Cardiac septum (tissue), 1 donor: ENCODE measurements around the gene FMR1NB. TPM values are rescaled to one million over a fixed set of nuclear protein-coding genes. Genes with fewer than 3 reads are reported as not detected.

Experiments used
- DNase-seq: peaks from one replicate; pipeline ENCODE4 v3.0.0-alpha.2; 2020; ENCODE audit warnings: low spot score
- intact Hi-C: fragments of 100-400 bp; cut with DNase I; formaldehyde crosslinking; loops from one replicate; pipeline ENCODE4 v1.14.0; 2022
- long read RNA-seq: library from polyadenylated mRNA; unstranded; transcript quantifications from one replicate; pipeline ENCODE4 v2.0.0, GENCODE V29; 2021
- total RNA-seq: library from RNA; stranded (reverse); fragmentation: NEBNext Ultra II Directional; extraction: Animal tissue kit (Norgen Biotek cat#: 25700); gene quantifications from one replicate; pipeline ENCODE4 v1.2.1, GENCODE V29; 2021
- donor health status: DM: no; HTN: no; CAD: no.

FMR1NB gene
- not detected for total RNA-seq
- long read RNA-seq, result 0 reads

DNA sequence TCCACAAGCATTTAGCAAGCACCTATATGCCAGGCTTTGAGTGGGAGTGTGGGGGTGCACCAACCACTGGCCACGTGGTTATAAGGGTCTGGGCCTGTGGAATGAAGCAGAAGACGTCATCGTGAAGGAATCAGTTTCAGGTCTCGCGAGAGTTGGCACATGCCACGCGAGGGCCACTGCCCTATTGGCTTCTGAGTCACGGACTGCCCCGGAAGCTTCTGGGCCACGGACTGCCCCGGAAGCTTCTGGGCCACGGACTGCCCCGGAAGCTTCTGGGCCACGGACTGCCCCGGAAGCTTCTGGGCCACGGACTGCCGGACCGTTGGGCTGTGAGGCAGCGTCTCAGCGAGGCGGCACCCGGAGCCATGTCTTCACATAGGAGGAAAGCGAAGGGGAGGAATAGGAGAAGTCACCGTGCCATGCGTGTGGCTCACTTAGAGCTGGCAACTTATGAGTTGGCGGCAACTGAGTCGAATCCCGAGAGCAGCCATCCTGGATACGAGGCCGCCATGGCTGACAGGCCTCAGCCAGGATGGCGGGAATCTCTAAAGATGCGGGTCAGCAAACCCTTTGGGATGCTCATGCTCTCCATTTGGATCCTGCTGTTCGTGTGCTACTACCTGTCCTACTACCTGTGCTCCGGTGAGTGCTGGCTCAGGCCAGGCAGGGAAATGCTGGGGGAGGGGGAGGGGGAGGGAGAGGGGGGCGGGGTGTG, at the start of gene FMR1NB:
Gene FMR1NB (plus strand): TSS at position 300 of the 715 bp plus-strand sequence. CDS start 66 bp downstream, at position 366.
- intact Hi-C loops, result no loop called here
- DNase-seq, result no peak

DNA sequence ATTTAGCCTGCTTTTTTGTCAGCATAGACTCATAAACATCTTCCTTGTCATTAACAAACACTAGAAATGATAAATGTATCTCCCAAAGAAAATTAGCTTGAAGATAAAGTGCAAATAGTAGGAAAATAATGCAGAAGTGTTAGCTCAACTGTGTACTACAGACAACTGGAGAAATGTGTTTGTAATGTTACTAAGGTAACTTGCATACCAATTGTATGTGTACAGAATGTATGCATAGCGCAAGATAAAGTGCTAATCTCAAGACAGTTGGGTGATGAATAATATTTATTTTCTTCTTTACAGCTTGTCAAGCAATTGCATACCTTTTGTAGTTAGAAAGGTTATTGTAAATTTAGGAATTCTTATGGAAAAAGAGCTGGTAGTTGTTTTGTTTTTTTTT, 47.3 kb upstream of the FMR1NB start:
- intact Hi-C loops, result no loop called here
- no peak for DNase-seq

- intact Hi-C loops, result no loop called here
- no peak for DNase-seq
Measured at GRCh38 chrX:147935156-147935758, 45.9 kb upstream of the FMR1NB start.

- no peak for DNase-seq
- intact Hi-C loops, result no loop called here
Measured at GRCh38 chrX:147945286-147945685, 35.9 kb upstream of the FMR1NB start.

DNA sequence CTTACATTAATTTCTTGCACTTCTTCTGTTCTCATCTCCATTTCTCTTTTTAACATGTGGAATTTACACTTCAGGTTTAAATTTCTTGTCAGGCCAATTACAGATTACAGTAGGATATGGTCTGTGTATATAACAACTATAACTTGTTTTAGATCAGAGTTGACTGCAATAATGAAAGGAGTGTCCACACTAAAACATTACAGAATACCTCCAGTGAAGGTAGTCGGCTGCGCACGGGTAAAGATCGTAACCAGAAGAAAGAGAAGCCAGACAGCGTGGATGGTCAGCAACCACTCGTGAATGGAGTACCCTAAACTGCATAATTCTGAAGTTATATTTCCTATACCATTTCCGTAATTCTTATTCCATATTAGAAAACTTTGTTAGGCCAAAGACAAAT, 32.6 kb upstream of the FMR1NB start:
- intact Hi-C loops, result no loop called here
- no peak for DNase-seq

GRCh38 chrX:147950352-147950751, 30.8 kb upstream of the FMR1NB start:
- no peak for DNase-seq
- intact Hi-C loops, result no loop called here

- intact Hi-C loops, result no loop called here
- DNase-seq, result no peak
Measured at GRCh38 chrX:147953976-147954375, 27.2 kb upstream of the FMR1NB start.

- intact Hi-C loops, result no loop called here
Measured at GRCh38 chrX:147957291-147957690, 23.8 kb upstream of the FMR1NB start.

GRCh38 chrX:147958291-147958690, 22.8 kb upstream of the FMR1NB start:
- no peak for DNase-seq
- intact Hi-C loops, result no loop called here

More at GRCh38 chrX:147957291-147957690, 23.8 kb upstream of the FMR1NB start:
- DNase-seq, result no peak

- intact Hi-C loops, result no loop called here
- no peak for DNase-seq
Measured at GRCh38 chrX:147960722-147961121, 20.4 kb upstream of the FMR1NB start.

- intact Hi-C loops, result no loop called here
- no peak for DNase-seq
Measured at GRCh38 chrX:147962476-147962875, 18.7 kb upstream of the FMR1NB start.

GRCh38 chrX:147978931-147979330, 2.2 kb upstream of the FMR1NB start:
- no peak for DNase-seq
- intact Hi-C loops, result no loop called here

DNA sequence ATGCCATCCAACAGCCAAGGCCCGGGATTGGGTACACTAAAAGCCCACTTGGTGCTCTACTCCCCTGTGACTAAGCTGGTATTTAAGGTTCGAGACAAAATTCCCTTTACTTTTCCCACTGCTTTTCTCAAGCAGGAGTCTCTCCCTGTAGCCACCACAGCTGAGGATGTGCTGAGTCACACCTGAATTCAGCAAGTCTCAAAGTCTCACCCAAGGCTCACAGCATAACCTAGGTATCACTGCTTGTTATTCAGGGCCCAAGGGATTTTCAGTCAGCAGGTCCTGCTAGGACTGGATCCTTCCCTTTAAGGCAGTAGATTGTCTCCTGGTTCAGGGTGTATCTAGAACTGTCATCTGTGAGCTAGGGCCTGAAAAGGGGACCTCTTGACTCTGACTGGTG, 39.2 kb downstream of the FMR1NB start:
- intact Hi-C loops, result no loop called here
- DNase-seq, result no peak

GRCh38 chrX:148024425-148025148, 43.5 kb downstream of the FMR1NB start:
- DNase-seq, result no peak
- intact Hi-C loops, result no loop called here

- intact Hi-C loops, result no loop called here
- no peak for DNase-seq
Measured at GRCh38 chrX:148035380-148035779, 54.2 kb downstream of the FMR1NB start.

DNA sequence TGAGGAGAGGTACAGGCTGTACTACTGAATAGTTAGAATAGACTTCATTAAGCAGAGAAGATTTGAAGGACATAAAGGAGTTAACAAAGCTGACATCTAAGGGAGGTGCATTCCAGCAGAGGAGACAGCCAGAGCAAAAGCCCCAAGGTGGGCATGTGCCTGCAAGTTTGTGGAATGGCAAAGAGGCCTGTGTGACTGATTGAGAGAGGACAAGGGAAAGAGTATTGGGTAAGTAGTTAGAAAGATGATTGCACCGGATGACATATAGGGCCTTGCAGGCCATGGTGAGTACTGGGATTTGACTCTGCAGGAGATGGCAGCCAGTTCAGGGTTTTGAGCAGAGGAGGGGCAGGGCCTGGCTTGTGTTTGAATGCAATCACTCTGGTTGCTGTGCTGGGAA, 55.9 kb downstream of the FMR1NB start:
- intact Hi-C loops, result no loop called here
- DNase-seq, result no peak

DNA sequence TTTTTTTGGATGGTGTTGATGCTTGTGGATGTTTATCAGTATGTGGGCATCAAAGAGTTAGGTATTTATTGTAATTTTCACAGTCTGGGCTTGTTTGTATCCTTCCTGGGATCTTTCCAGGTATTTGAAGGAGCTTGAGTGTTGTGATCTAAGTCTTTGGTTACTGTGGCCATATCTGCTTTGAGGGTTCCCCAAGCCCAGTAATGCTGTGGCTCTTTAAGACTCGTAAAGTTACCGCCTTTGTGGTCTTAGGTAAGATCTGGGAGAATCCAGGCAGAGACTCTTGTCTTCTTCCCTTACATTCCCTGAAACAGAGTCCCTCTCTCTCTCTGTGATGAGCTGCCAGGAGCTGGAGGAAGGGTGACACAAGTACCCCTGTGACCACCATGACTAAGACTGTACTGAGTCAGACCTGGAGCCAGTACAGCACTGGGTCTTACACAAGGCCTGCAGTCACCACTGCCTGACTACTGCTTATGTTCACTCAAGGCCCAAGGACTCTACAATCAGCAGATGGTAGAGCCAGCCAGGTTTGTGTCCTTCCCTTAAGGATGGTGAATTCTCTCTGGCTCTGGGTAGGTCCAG, 62.2 kb downstream of the FMR1NB start:
- intact Hi-C loops, result no loop called here
- no peak for DNase-seq

- intact Hi-C loops, result loop anchor here (5.0 kb wide), 1 partner anchor 1420 kb away; no protein-coding TSS in a partner anchor
- no peak for DNase-seq
Measured at GRCh38 chrX:148047200-148047599, 66.1 kb downstream of the FMR1NB start.

- DNase-seq, result no peak
- intact Hi-C loops, result loop anchor here (5.0 kb wide), 1 partner anchor 1418 kb away; no protein-coding TSS in a partner anchor
Measured at GRCh38 chrX:148049441-148049840, 68.3 kb downstream of the FMR1NB start.

DNA sequence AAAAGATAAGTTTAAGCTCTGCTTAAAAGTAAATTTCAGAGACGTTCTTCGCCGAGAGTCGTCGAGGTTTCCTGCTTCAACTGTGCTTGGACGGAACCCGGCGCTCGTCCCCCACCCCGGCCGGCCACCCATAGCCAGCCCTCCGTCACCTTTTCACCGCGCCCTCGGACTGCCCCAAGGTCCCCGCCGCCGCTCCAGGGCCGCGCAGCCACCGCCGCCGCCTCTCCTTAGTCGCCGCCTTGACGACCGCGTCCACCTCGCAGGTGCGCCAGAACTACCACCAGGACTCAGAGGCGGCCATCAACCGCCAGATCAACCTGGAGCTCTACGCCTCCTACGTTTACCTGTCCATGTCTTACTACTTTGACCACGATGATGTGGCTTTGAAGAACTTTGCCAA, 70.8 kb downstream of the FMR1NB start:
- intact Hi-C loops, result no loop called here
- DNase-seq, result no peak
